Neural cell (in vitro differentiated cells): Measurements from ENCODE around the gene CACNA2D2. TPM values are rescaled to one million over a fixed set of nuclear protein-coding genes. Genes with fewer than 3 reads are reported as not detected.

Source experiments
- H2AFZ ChIP-seq: fragments of 200-600, 300-800 bp; sonication (generic), shearing (Covaris generic); 2 replicates; pipeline ENCODE4 v1.6.0; 2014; ENCODE audit warnings: low read depth, mild to moderate bottlenecking, antibody characterized with exemption, low read length, moderate library complexity
- H3F3A ChIP-seq: fragments of 200-600 bp; shearing (Covaris generic); 2 replicates; pipeline ENCODE4 v1.6.1; 2016; ENCODE audit warnings: mild to moderate bottlenecking, moderate library complexity, mixed read lengths, antibody characterized with exemption, low read length; ENCODE audit not compliant: insufficient read depth, poor library complexity, severe bottlenecking
- H3K27ac ChIP-seq: fragments of 200-600, 300-800 bp; sonication (generic), shearing (Covaris generic); 2 replicates; pipeline ENCODE4 v1.5.1; 2014; ENCODE audit warnings: mild to moderate bottlenecking, low read length, moderate library complexity
- H3K27me3 ChIP-seq: fragments of 300-800, 200-600 bp; sonication (generic), shearing (Covaris generic); 2 replicates; pipeline ENCODE4 v1.6.0; 2014; ENCODE audit warnings: mild to moderate bottlenecking, low read depth, low read length, moderate library complexity; ENCODE audit not compliant: insufficient read depth
- H3K36me3 ChIP-seq: fragments of 300-800, 200-600 bp; sonication (generic), shearing (Covaris generic); 2 replicates; pipeline ENCODE4 v1.5.1; 2014; ENCODE audit warnings: mild to moderate bottlenecking, antibody characterized with exemption, low read length, moderate library complexity; ENCODE audit not compliant: insufficient read depth
- H3K4me2 ChIP-seq: fragments of 300-800, 200-600 bp; sonication (generic), shearing (Covaris generic); 2 replicates; pipeline ENCODE4 v1.6.0; 2014; ENCODE audit warnings: mild to moderate bottlenecking, low read length
- H3K4me3 ChIP-seq: fragments of 300-800, 200-600 bp; sonication (generic), shearing (Covaris generic); 2 replicates; pipeline ENCODE4 v1.5.1; 2014; ENCODE audit warnings: mild to moderate bottlenecking, low read length, moderate library complexity
- H3K79me2 ChIP-seq: fragments of 200-600 bp; shearing (Covaris generic); replicated peaks from 2 replicates; pipeline ENCODE4 v1.6.0; 2014; ENCODE audit warnings: mild to moderate bottlenecking, low read length, moderate library complexity; ENCODE audit not compliant: insufficient read depth
- H3K9ac ChIP-seq: fragments of 300-800, 200-600 bp; sonication (generic), shearing (Covaris generic); 2 replicates; pipeline ENCODE4 v1.6.1; 2016; ENCODE audit warnings: mild to moderate bottlenecking, low read length, mixed read lengths
- H3K9me2 ChIP-seq: fragments of 200-600 bp; shearing (Covaris generic); 2 replicates; pipeline ENCODE4 v1.6.1; 2016; ENCODE audit warnings: mild to moderate bottlenecking, low read length, mixed read lengths; ENCODE audit not compliant: insufficient read depth
- H3K9me3 ChIP-seq: fragments of 200-600, 300-800 bp; sonication (generic), shearing (Covaris generic); 2 replicates; pipeline ENCODE4 v1.6.1; 2016; ENCODE audit warnings: mild to moderate bottlenecking, mixed run types, low read length, moderate library complexity, mixed read lengths
- H4K20me1 ChIP-seq: fragments of 200-600 bp; shearing (Covaris generic); 2 replicates; pipeline ENCODE4 v1.6.1; 2016; ENCODE audit warnings: mild to moderate bottlenecking, mixed run types; ENCODE audit not compliant: insufficient read depth
- EP300 ChIP-seq: fragments of 450-650 bp; conservative IDR thresholded peaks from 2 replicates; pipeline ENCODE4 v1.6.1; 2014; ENCODE audit warnings: antibody characterized with exemption, mild to moderate bottlenecking, moderate library complexity; ENCODE audit not compliant: poor library complexity, severe bottlenecking
- EZH2 ChIP-seq: fragments of 200-600, 300-800 bp; shearing (Covaris generic), sonication (generic); IDR thresholded peaks from 2 replicates; pipeline ENCODE4 v1.6.1; 2014; ENCODE audit warnings: antibody characterized with exemption, low read length, borderline replicate concordance, mild to moderate bottlenecking; ENCODE audit not compliant: insufficient read depth, poor library complexity, severe bottlenecking
- MXI1 ChIP-seq: fragments of 450-650 bp; conservative IDR thresholded peaks from 2 replicates; pipeline ENCODE4 v1.6.1; 2014; ENCODE audit warnings: antibody characterized with exemption, mild to moderate bottlenecking; ENCODE audit not compliant: poor library complexity, severe bottlenecking
- POLR2AphosphoS5 ChIP-seq: IDR thresholded peaks from 2 replicates; pipeline ENCODE4 v1.6.1; 2012
- RAD21 ChIP-seq: fragments of 450-650 bp; conservative IDR thresholded peaks from 2 replicates; pipeline ENCODE4 v1.6.1; 2014; ENCODE audit warnings: antibody characterized with exemption, mild to moderate bottlenecking, moderate library complexity
- SMC3 ChIP-seq: fragments of 450-650 bp; conservative IDR thresholded peaks from 2 replicates; pipeline ENCODE4 v1.6.1; 2014; ENCODE audit warnings: antibody characterized with exemption, mild to moderate bottlenecking, moderate library complexity; ENCODE audit not compliant: poor library complexity
- TAF1 ChIP-seq: IDR thresholded peaks from 2 replicates; pipeline ENCODE4 v1.6.1; 2012; ENCODE audit warnings: low read depth
- polyA minus RNA-seq: library from RNA; depleted of rRNA, polyadenylated mRNA; stranded (reverse); fragments of >200 nt; gene quantifications from 2 replicates; pipeline ENCODE4 v1.2.3, GENCODE V29; 2014
- polyA plus RNA-seq: library from polyadenylated mRNA; depleted of rRNA; stranded (reverse); fragments of >200 nt; gene quantifications from 2 replicates; pipeline ENCODE4 v1.2.3, GENCODE V29; 2014
- TF ChIP-seq, protein P1 (sequence below): IDR thresholded peaks from 2 replicates; pipeline ENCODE4 v1.6.1; 2012; ENCODE audit warnings: borderline replicate concordance
- TF ChIP-seq, protein P2 (sequence below): fragments of 450-650 bp; IDR thresholded peaks from 2 replicates; pipeline ENCODE4 v1.5.1; 2014; ENCODE audit warnings: antibody characterized with exemption, mild to moderate bottlenecking, moderate library complexity; ENCODE audit not compliant: poor library complexity, severe bottlenecking

CACNA2D2 gene
- polyA plus RNA-seq (7.8 and 11.4 TPM in 2 replicates), polyA minus RNA-seq (17.5 and 21.0 TPM in 2 replicates)

DNA sequence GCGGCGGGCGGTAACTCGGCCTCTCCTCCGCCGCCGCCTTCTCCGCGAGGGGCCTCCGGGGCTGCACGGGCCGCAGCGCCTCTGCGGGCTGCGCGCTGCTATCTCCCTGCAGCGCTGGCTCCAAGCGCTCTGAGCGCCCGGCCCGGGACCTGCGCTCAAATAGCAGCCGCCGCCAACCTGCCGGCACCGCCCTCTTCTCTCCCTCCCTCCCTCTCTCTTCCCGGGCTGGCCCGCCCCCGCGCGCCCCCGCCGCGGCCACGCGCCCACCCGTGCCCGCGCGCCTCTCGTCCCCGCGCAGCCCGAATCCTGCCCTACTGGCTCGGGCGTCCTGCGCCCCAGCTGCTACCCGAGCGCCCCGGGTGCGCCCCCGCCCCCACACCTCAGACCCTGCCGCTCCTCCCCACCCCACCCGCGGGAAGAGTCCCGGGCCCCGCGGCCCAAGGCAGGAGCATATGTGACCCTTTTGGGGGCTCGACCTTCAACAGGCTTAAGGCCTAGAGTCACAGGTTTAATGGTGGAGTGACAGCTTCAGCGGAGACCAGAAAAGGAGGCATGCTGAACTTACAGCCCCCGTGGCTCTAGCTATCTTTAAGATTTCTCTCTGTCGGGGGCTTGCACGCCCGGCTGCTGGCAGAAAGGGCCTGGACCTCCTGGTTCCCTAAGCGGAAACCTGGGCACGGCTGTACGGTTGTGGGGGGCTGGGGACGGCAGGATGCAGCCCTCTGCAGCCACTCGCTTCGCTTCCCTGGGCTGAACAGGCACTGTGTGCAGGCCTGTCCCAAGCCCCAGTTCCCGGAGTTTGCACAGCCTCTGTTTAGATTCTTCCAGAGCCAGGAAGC is at the start of gene CACNA2D2:
Gene CACNA2D2, minus strand, starts transcription at position 131 of the 839 bp plus-strand sequence. CDS start 211 bp downstream, outside the sequence.
- Histone ChIP-seq H3K36me3 (no peaks in the 10 kb centered on the region), H3K27ac (peak within 1 kb of the TSS; percentile 25), H3K4me3 (peak within 1 kb of the TSS; percentile 84), H3K79me2 (peaks cover 2% of the 10 kb centered on the region), H3K27me3 (no peaks in the 10 kb centered on the region), H4K20me1 (no peaks in the 10 kb centered on the region), H3K4me2 (peak within 1 kb of the TSS; percentile 89), H3K9me3 (no peaks in the 10 kb centered on the region), H3F3A (no peaks in the 10 kb centered on the region), H3K9me2 (no peaks in the 10 kb centered on the region), H2AFZ (no peak within 1 kb of the TSS), H3K9ac (peak within 1 kb of the TSS; percentile 70)
- TF ChIP-seq, protein P1, sequence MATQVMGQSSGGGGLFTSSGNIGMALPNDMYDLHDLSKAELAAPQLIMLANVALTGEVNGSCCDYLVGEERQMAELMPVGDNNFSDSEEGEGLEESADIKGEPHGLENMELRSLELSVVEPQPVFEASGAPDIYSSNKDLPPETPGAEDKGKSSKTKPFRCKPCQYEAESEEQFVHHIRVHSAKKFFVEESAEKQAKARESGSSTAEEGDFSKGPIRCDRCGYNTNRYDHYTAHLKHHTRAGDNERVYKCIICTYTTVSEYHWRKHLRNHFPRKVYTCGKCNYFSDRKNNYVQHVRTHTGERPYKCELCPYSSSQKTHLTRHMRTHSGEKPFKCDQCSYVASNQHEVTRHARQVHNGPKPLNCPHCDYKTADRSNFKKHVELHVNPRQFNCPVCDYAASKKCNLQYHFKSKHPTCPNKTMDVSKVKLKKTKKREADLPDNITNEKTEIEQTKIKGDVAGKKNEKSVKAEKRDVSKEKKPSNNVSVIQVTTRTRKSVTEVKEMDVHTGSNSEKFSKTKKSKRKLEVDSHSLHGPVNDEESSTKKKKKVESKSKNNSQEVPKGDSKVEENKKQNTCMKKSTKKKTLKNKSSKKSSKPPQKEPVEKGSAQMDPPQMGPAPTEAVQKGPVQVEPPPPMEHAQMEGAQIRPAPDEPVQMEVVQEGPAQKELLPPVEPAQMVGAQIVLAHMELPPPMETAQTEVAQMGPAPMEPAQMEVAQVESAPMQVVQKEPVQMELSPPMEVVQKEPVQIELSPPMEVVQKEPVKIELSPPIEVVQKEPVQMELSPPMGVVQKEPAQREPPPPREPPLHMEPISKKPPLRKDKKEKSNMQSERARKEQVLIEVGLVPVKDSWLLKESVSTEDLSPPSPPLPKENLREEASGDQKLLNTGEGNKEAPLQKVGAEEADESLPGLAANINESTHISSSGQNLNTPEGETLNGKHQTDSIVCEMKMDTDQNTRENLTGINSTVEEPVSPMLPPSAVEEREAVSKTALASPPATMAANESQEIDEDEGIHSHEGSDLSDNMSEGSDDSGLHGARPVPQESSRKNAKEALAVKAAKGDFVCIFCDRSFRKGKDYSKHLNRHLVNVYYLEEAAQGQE: no peak
- TF ChIP-seq, protein P2, sequence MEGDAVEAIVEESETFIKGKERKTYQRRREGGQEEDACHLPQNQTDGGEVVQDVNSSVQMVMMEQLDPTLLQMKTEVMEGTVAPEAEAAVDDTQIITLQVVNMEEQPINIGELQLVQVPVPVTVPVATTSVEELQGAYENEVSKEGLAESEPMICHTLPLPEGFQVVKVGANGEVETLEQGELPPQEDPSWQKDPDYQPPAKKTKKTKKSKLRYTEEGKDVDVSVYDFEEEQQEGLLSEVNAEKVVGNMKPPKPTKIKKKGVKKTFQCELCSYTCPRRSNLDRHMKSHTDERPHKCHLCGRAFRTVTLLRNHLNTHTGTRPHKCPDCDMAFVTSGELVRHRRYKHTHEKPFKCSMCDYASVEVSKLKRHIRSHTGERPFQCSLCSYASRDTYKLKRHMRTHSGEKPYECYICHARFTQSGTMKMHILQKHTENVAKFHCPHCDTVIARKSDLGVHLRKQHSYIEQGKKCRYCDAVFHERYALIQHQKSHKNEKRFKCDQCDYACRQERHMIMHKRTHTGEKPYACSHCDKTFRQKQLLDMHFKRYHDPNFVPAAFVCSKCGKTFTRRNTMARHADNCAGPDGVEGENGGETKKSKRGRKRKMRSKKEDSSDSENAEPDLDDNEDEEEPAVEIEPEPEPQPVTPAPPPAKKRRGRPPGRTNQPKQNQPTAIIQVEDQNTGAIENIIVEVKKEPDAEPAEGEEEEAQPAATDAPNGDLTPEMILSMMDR: peak; percentile 13
- TF ChIP-seq SMC3: no peak
- TF ChIP-seq RAD21: no peak
- TF ChIP-seq POLR2AphosphoS5: peak; percentile 72
- TF ChIP-seq EP300: no peak
- peak; percentile 48 for TF ChIP-seq TAF1
- no peak for TF ChIP-seq MXI1
- no peak for TF ChIP-seq EZH2

DNA sequence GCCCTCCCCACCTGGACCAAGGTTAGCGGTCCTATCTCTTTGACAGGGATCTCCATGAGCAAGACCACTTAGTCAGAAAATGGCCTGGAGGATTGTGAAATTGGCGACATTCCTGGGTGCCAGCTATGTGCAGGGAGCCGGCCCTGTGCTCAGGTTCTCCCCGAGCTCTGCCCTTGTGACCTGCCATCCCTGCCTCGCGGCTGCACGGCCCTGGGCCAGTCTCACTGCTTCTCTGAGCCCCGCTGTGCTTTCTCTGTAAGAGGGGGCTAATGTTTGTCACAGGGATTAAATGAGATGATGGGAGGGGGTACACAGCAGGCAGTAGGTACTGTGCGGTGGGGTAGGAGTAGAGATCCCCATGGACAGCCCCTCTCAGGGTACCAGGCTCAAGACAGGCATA is 49.2 kb upstream of the CACNA2D2 start:
- no peaks in the 10 kb centered on the region for H3K27me3 ChIP-seq

More for the DNA sequence above, 49.2 kb upstream of the CACNA2D2 start:
- Histone ChIP-seq H3K4me3 (no peak overlapping the region), H3K4me2 (no peak overlapping the region), H3K9me3 (no peaks in the 10 kb centered on the region), H2AFZ (no peak overlapping the region), H3K9me2 (no peaks in the 10 kb centered on the region), H4K20me1 (no peaks in the 10 kb centered on the region), H3K27ac (no peak overlapping the region), H3F3A (no peaks in the 10 kb centered on the region), H3K9ac (no peak overlapping the region), H3K79me2 (no peaks in the 10 kb centered on the region), H3K36me3 (no peaks in the 10 kb centered on the region)
- TF ChIP-seq SMC3 (no peak), TAF1 (no peak), RAD21 (no peak), POLR2AphosphoS5 (no peak), EP300 (no peak), EZH2 (no peak), MXI1 (no peak)
- TF ChIP-seq, protein P2: no peak
- TF ChIP-seq, protein P1: no peak
